ENCODE data around the gene QPCTL.
A peak's percentile ranks its signal among the peaks of the same experiment; 100 is the strongest.

Gene QPCTL

DNA sequence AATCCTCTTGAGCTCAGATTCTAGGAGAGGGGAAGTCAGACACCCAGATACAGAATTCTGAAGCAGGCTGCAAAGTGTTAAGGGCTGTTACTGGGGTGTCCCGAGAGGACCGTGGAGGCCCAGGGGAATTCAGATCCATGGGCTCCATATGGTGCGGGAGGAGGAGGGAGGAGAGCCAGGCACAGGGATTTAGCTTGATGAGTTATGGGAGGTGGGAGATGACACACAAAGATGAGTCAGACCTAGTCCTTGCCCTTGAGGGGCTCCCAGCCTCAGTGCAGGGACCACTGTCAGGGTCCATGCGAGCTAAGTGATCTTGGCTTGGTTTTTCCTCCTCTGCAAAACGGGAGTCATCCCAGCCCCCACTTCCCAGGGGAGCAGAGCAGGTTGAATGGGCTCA lies 38.8 kb upstream of the QPCTL start:
- WGBS (ENCODE audit: extremely low coverage, insufficient coverage, insufficient read length): no CpG with 5 or more reads among the region's 5 CpGs
- no peak overlapping the region for H2AK5ac ChIP-seq (ENCODE audit: low read length)
- H3K14ac ChIP-seq (ENCODE audit: low read length): no peak overlapping the region

DNA sequence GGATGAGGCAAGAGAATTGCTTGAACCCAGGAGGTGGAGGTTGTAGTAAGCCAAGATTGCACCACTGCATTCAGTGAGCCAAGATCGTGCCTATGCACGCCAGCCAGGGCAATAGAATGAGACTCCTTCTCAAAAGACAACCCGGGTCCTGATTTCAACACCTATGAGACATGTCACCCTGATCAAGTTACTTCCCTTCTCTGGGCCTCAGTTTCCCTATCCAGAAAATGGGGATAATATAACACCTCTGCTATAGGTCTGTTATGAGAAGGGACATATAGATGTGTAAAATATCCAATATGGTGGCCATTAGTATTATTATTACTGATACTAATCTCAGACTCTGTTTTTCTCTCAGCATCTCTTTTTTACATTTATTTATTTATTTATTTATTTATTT lies 37.4 kb upstream of the QPCTL start:
- Histone ChIP-seq H4K91ac (ENCODE audit: low read depth, low read length) (no peak overlapping the region), H2AFZ (ENCODE audit: insufficient read depth, low read length, poor library complexity) (no peak overlapping the region), H3K79me2 (ENCODE audit: control insufficient read depth, insufficient read depth, low read length, poor library complexity) (no peaks in the 10 kb centered on the region), H3K4me3 (ENCODE audit: low read depth, low read length) (no peak overlapping the region), H3K9ac (ENCODE audit: low read length) (no peak overlapping the region), H2BK12ac (ENCODE audit: low read length) (no peak overlapping the region), H3K27ac (ENCODE audit: low read depth, low read length) (no peak overlapping the region), H3K79me1 (ENCODE audit: low read length) (no peaks in the 10 kb centered on the region), H2BK120ac (ENCODE audit: insufficient read depth, low read length, poor library complexity) (no peak overlapping the region), H3K27me3 (ENCODE audit: insufficient read depth, low read length) (no peaks in the 10 kb centered on the region), H3K4me1 (ENCODE audit: control insufficient read depth in 1 of 2, insufficient read depth in 2 of 2, low read length in 2 of 2) (peaks cover 0 to 2% of the 10 kb centered on the region in 2 experiments), H3K18ac (ENCODE audit: low read length) (no peak overlapping the region), H2AK5ac (ENCODE audit: low read length) (no peak overlapping the region), H3K23ac (ENCODE audit: low read length) (no peak overlapping the region), H3K14ac (ENCODE audit: low read length) (no peak overlapping the region), H4K12ac (ENCODE audit: low read depth, low read length) (no peak overlapping the region), H3K4me2 (ENCODE audit: low read length) (no peak overlapping the region), H3K36me3 (ENCODE audit: control insufficient read depth in 1 of 2, insufficient read depth in 2 of 2, low read length in 2 of 2) (no peaks in the 10 kb centered on the region), H4K8ac (ENCODE audit: low read depth, low read length) (no peak overlapping the region), H3K4ac (ENCODE audit: low read depth, low read length) (no peak overlapping the region), H3K9me3 (ENCODE audit: insufficient read depth, low read depth, low read length) (no peaks in the 10 kb centered on the region), H2BK5ac (ENCODE audit: low read depth, low read length, poor library complexity) (no peak overlapping the region)
- WGBS (ENCODE audit: extremely low coverage, insufficient coverage, insufficient read length): no CpG with 5 or more reads among the region's 3 CpGs
- no peak for DNase-seq

More for the DNA sequence above, 38.8 kb upstream of the QPCTL start:
- Histone ChIP-seq H2AFZ (ENCODE audit: insufficient read depth, low read length, poor library complexity) (no peak overlapping the region), H3K18ac (ENCODE audit: low read length) (no peak overlapping the region), H3K4me1 (ENCODE audit: control insufficient read depth in 1 of 2, insufficient read depth in 2 of 2, low read length in 2 of 2) (peaks cover 0 to 2% of the 10 kb centered on the region in 2 experiments), H4K91ac (ENCODE audit: low read depth, low read length) (no peak overlapping the region), H3K4me3 (ENCODE audit: low read depth, low read length) (no peak overlapping the region), H3K9ac (ENCODE audit: low read length) (no peak overlapping the region), H3K79me2 (ENCODE audit: control insufficient read depth, insufficient read depth, low read length, poor library complexity) (no peaks in the 10 kb centered on the region), H3K4me2 (ENCODE audit: low read length) (no peak overlapping the region), H3K27ac (ENCODE audit: low read depth, low read length) (no peak overlapping the region), H3K23ac (ENCODE audit: low read length) (no peak overlapping the region), H3K36me3 (ENCODE audit: control insufficient read depth in 1 of 2, insufficient read depth in 2 of 2, low read length in 2 of 2) (no peaks in the 10 kb centered on the region), H4K12ac (ENCODE audit: low read depth, low read length) (no peak overlapping the region), H3K9me3 (ENCODE audit: insufficient read depth, low read depth, low read length) (no peaks in the 10 kb centered on the region), H3K79me1 (ENCODE audit: low read length) (no peaks in the 10 kb centered on the region), H2BK120ac (ENCODE audit: insufficient read depth, low read length, poor library complexity) (no peak overlapping the region), H4K8ac (ENCODE audit: low read depth, low read length) (no peak overlapping the region), H2BK12ac (ENCODE audit: low read length) (no peak overlapping the region), H2BK5ac (ENCODE audit: low read depth, low read length, poor library complexity) (no peak overlapping the region), H3K4ac (ENCODE audit: low read depth, low read length) (no peak overlapping the region), H3K27me3 (ENCODE audit: insufficient read depth, low read length) (no peaks in the 10 kb centered on the region)
- no peak for DNase-seq

- Histone ChIP-seq H2AK5ac (ENCODE audit: low read length) (no peak overlapping the region), H3K9ac (ENCODE audit: low read length) (no peak overlapping the region), H4K12ac (ENCODE audit: low read depth, low read length) (no peak overlapping the region), H3K9me3 (ENCODE audit: insufficient read depth, low read depth, low read length) (no peaks in the 10 kb centered on the region), H3K4me3 (ENCODE audit: low read depth, low read length) (no peak overlapping the region), H3K27ac (ENCODE audit: low read depth, low read length) (no peak overlapping the region), H3K4me2 (ENCODE audit: low read length) (peak overlapping the region; percentile 24), H3K23ac (ENCODE audit: low read length) (no peak overlapping the region), H4K91ac (ENCODE audit: low read depth, low read length) (peak overlapping the region; percentile 42), H3K4me1 (ENCODE audit: control insufficient read depth in 1 of 2, insufficient read depth in 2 of 2, low read length in 2 of 2) (peaks cover 0 to 2% of the 10 kb centered on the region in 2 experiments), H3K79me2 (ENCODE audit: control insufficient read depth, insufficient read depth, low read length, poor library complexity) (no peaks in the 10 kb centered on the region), H3K18ac (ENCODE audit: low read length) (no peak overlapping the region), H2AFZ (ENCODE audit: insufficient read depth, low read length, poor library complexity) (no peak overlapping the region), H4K8ac (ENCODE audit: low read depth, low read length) (no peak overlapping the region), H2BK12ac (ENCODE audit: low read length) (no peak overlapping the region), H3K14ac (ENCODE audit: low read length) (no peak overlapping the region), H3K79me1 (ENCODE audit: low read length) (no peaks in the 10 kb centered on the region), H2BK120ac (ENCODE audit: insufficient read depth, low read length, poor library complexity) (no peak overlapping the region), H3K36me3 (ENCODE audit: control insufficient read depth in 1 of 2, insufficient read depth in 2 of 2, low read length in 2 of 2) (no peaks in the 10 kb centered on the region), H2BK5ac (ENCODE audit: low read depth, low read length, poor library complexity) (no peak overlapping the region), H3K4ac (ENCODE audit: low read depth, low read length) (no peak overlapping the region), H3K27me3 (ENCODE audit: insufficient read depth, low read length) (no peaks in the 10 kb centered on the region)
- no CpG with 5 or more reads among the region's 14 CpGs for WGBS (ENCODE audit: extremely low coverage, insufficient coverage, insufficient read length)
- peak; percentile 26 to 64 for DNase-seq
Observed at GRCh38 chr19:45657520-45658167, 34.8 kb upstream of the QPCTL start.

DNA sequence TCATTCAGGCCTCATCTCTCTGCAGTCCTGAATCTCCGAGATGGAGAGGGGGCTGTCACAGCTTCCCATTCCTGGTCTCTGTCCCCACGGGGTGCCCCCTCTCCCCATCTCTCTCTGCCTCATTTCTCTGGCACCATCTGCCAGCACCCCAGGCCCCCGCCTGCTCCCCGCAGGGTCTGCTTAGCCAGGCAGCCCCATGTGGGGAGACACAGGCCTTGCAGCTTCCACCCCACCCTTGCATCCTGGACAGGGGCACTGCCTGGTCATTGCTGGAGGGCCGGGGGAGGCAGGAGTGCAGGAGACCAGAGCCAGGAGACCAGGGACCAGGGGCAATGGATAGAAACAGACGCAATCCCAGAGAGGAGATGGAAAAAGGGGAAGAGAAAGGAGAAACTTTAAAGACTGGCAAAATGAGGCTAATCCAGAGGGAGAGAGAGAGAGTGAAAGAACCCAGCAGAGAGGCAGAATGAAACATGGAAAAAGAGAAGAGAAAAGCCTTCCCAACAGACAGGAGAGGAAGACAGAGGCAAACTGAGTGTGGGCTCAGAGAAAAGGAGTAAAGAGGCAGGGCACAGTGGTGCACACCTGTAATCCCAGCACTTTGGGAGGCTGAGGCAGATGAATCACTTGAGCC lies 33.3 kb upstream of the QPCTL start:
- WGBS (ENCODE audit: extremely low coverage, insufficient coverage, insufficient read length): no CpG with 5 or more reads among the region's 6 CpGs
- Histone ChIP-seq H3K36me3 (ENCODE audit: control insufficient read depth in 1 of 2, insufficient read depth in 2 of 2, low read length in 2 of 2) (no peaks in the 10 kb centered on the region), H3K27me3 (ENCODE audit: insufficient read depth, low read length) (no peaks in the 10 kb centered on the region), H2BK120ac (ENCODE audit: insufficient read depth, low read length, poor library complexity) (no peak overlapping the region), H3K9ac (ENCODE audit: low read length) (no peak overlapping the region), H3K18ac (ENCODE audit: low read length) (no peak overlapping the region), H3K4me1 (ENCODE audit: control insufficient read depth in 1 of 2, insufficient read depth in 2 of 2, low read length in 2 of 2) (peaks cover 0 to 2% of the 10 kb centered on the region in 2 experiments), H2BK5ac (ENCODE audit: low read depth, low read length, poor library complexity) (no peak overlapping the region), H3K79me1 (ENCODE audit: low read length) (no peaks in the 10 kb centered on the region), H4K8ac (ENCODE audit: low read depth, low read length) (no peak overlapping the region), H3K9me3 (ENCODE audit: insufficient read depth, low read depth, low read length) (no peaks in the 10 kb centered on the region), H3K27ac (ENCODE audit: low read depth, low read length) (no peak overlapping the region), H3K23ac (ENCODE audit: low read length) (no peak overlapping the region), H3K4ac (ENCODE audit: low read depth, low read length) (no peak overlapping the region), H4K91ac (ENCODE audit: low read depth, low read length) (no peak overlapping the region), H3K79me2 (ENCODE audit: control insufficient read depth, insufficient read depth, low read length, poor library complexity) (no peaks in the 10 kb centered on the region), H2AK5ac (ENCODE audit: low read length) (no peak overlapping the region), H2AFZ (ENCODE audit: insufficient read depth, low read length, poor library complexity) (no peak overlapping the region), H3K4me3 (ENCODE audit: low read depth, low read length) (no peak overlapping the region), H3K14ac (ENCODE audit: low read length) (no peak overlapping the region), H3K4me2 (ENCODE audit: low read length) (no peak overlapping the region), H4K12ac (ENCODE audit: low read depth, low read length) (no peak overlapping the region), H2BK12ac (ENCODE audit: low read length) (no peak overlapping the region)
- DNase-seq: no peak

Data from trophoblast cell (in vitro differentiated cells and primary cell).